GM18517 (cell line): ENCODE data around the gene CFAP73.

Experiments used
- ATAC-seq: cut with Tn5 transposase; IDR thresholded peaks from one replicate; pipeline ENCODE4 v1.9.1; 2021; ENCODE audit warnings: mild to moderate bottlenecking, moderate library complexity; ENCODE audit not compliant: unreplicated experiment

Gene CFAP73

GRCh38 chr12:113207613-113208040 is 58.1 kb downstream of the CFAP73 start:
- no peak for ATAC-seq

- ATAC-seq = peak; percentile 79
Measured at GRCh38 chr12:113208041-113208934, 58.8 kb downstream of the CFAP73 start.
